ENCODE data around the gene DSPP.

The DSPP gene

GRCh38 chr4:87633243-87633642 is 24.9 kb downstream of the DSPP start:
- no peak for DNase-seq (ENCODE audit: low spot score)
- ChIA-PET CTCF (no interaction called here), POLR2A (ENCODE audit: low non-redundant PET) (no interaction called here)
- no peak overlapping the region for H3K27ac ChIP-seq
- no peak for TF ChIP-seq CTCF (conservative IDR thresholded peaks at IDR 0.05; ENCODE audit: low read depth)

- CTCF ChIA-PET, result no interaction called here
- no peak for TF ChIP-seq CTCF (conservative IDR thresholded peaks at IDR 0.05; ENCODE audit: low read depth)
These were observed 36.0 kb downstream of the DSPP start for GRCh38 chr4:87644286-87644685.

GRCh38 chr4:87649980-87650379 is 41.7 kb downstream of the DSPP start, which contains the start of gene DMP1:
DMP1 (plus strand) TSS chr4:87650280; CDS start chr4:87656493, 6,213 bp downstream.
- H3K27ac ChIP-seq, result no peak within 1 kb of the TSS
- CTCF ChIA-PET, result interaction anchor here (0.6 kb wide), 1 partner anchor 889 kb away, joined by 3 read pairs; no protein-coding TSS in a partner anchor
- no peak for TF ChIP-seq CTCF (conservative IDR thresholded peaks at IDR 0.05; ENCODE audit: low read depth)
- POLR2A ChIA-PET (ENCODE audit: low non-redundant PET), result no interaction called here
- no peak for DNase-seq (ENCODE audit: low spot score)

More at GRCh38 chr4:87644286-87644685, 36.0 kb downstream of the DSPP start:
- no peak overlapping the region for H3K27ac ChIP-seq
- POLR2A ChIA-PET (ENCODE audit: low non-redundant PET), result no interaction called here
- no peak for DNase-seq (ENCODE audit: low spot score)

- no peak overlapping the region for H3K27ac ChIP-seq
- CTCF ChIA-PET, result interaction anchor here (0.6 kb wide), 1 partner anchor 382 kb away, joined by 4 read pairs; no protein-coding TSS in a partner anchor
- POLR2A ChIA-PET (ENCODE audit: low non-redundant PET), result no interaction called here
- DNase-seq (ENCODE audit: low spot score), result no peak
- no peak for TF ChIP-seq CTCF (conservative IDR thresholded peaks at IDR 0.05; ENCODE audit: low read depth)
These were observed 42.6 kb downstream of the DSPP start for GRCh38 chr4:87650938-87651337.

- POLR2A ChIA-PET (ENCODE audit: low non-redundant PET), result interaction anchor here (0.5 kb wide), 1 partner anchor 92 kb away, joined by 4 read pairs; no protein-coding TSS in a partner anchor
- CTCF ChIA-PET, result interaction anchor here (0.6 to 1.1 kb wide), 2 partner anchors 39 to 1956 kb away, joined by 3 to 4 read pairs; no protein-coding TSS in a partner anchor
- no peak for TF ChIP-seq CTCF (conservative IDR thresholded peaks at IDR 0.05; ENCODE audit: low read depth)
- H3K27ac ChIP-seq, result no peak overlapping the region
- no peak for DNase-seq (ENCODE audit: low spot score)
These were observed 43.6 kb downstream of the DSPP start for GRCh38 chr4:87651941-87652340.

GRCh38 chr4:87654487-87655044 is 46.2 kb downstream of the DSPP start:
- ChIA-PET CTCF (no interaction called here), POLR2A (ENCODE audit: low non-redundant PET) (no interaction called here)
- H3K27ac ChIP-seq, result no peak overlapping the region
- no peak for DNase-seq (ENCODE audit: low spot score)
- TF ChIP-seq CTCF (conservative IDR thresholded peaks at IDR 0.05; ENCODE audit: low read depth), result no peak

Measured in RWPE1 (cell line).